ENCODE results near the gene UIMC1. TPM values are rescaled to one million over a fixed set of nuclear protein-coding genes. Genes with fewer than 3 reads are reported as not detected.

The UIMC1 gene
- total RNA-seq, 1 experiment from 2014 or later: 48.4 TPM

- in situ Hi-C loops (cut with HindIII; ENCODE audit: low sequenced_read_pairs): no loop called here
- no peak for DNase-seq (ENCODE audit: low spot score)
Measured at GRCh38 chr5:176890455-176891330, 115.9 kb downstream of the UIMC1 start.

GRCh38 chr5:176889321-176890280, 117.0 kb downstream of the UIMC1 start:
- in situ Hi-C loops (cut with HindIII; ENCODE audit: low sequenced_read_pairs): no loop called here
- no peak for DNase-seq (ENCODE audit: low spot score)

- DNase-seq (ENCODE audit: low spot score): no peak
- in situ Hi-C loops (cut with HindIII; ENCODE audit: low sequenced_read_pairs): no loop called here
Measured at GRCh38 chr5:176888865-176889165, 117.8 kb downstream of the UIMC1 start.

GRCh38 chr5:176888016-176888864, 118.3 kb downstream of the UIMC1 start:
- in situ Hi-C loops (cut with HindIII; ENCODE audit: low sequenced_read_pairs): no loop called here
- DNase-seq (ENCODE audit: low spot score): no peak

- in situ Hi-C loops (cut with HindIII; ENCODE audit: low sequenced_read_pairs): no loop called here
- DNase-seq (ENCODE audit: low spot score): no peak
Measured at GRCh38 chr5:176887252-176887849, 119.2 kb downstream of the UIMC1 start.

- DNase-seq (ENCODE audit: low spot score): no peak
- in situ Hi-C loops (cut with HindIII; ENCODE audit: low sequenced_read_pairs): no loop called here
Measured at GRCh38 chr5:176886336-176887251, 120.0 kb downstream of the UIMC1 start.

GRCh38 chr5:176884571-176884890, 122.0 kb downstream of the UIMC1 start:
- in situ Hi-C loops (cut with HindIII; ENCODE audit: low sequenced_read_pairs): no loop called here

GRCh38 chr5:176883700-176884570, 122.6 kb downstream of the UIMC1 start:
- in situ Hi-C loops (cut with HindIII; ENCODE audit: low sequenced_read_pairs): no loop called here
- DNase-seq (ENCODE audit: low spot score): no peak

More at GRCh38 chr5:176884571-176884890, 122.0 kb downstream of the UIMC1 start:
- DNase-seq (ENCODE audit: low spot score): no peak

- no peak for DNase-seq (ENCODE audit: low spot score)
- in situ Hi-C loops (cut with HindIII; ENCODE audit: low sequenced_read_pairs): no loop called here
Measured at GRCh38 chr5:176882567-176882903, 124.0 kb downstream of the UIMC1 start.

GRCh38 chr5:176881816-176882566, 124.6 kb downstream of the UIMC1 start:
- DNase-seq (ENCODE audit: low spot score): no peak
- in situ Hi-C loops (cut with HindIII; ENCODE audit: low sequenced_read_pairs): no loop called here

GRCh38 chr5:176881021-176881749, 125.4 kb downstream of the UIMC1 start:
- no peak for DNase-seq (ENCODE audit: low spot score)
- in situ Hi-C loops (cut with HindIII; ENCODE audit: low sequenced_read_pairs): no loop called here

- in situ Hi-C loops (cut with HindIII; ENCODE audit: low sequenced_read_pairs): no loop called here
- no peak for DNase-seq (ENCODE audit: low spot score)
Measured at GRCh38 chr5:176880366-176881020, 126.1 kb downstream of the UIMC1 start.

GRCh38 chr5:176879663-176880361, 126.8 kb downstream of the UIMC1 start:
- no peak for DNase-seq (ENCODE audit: low spot score)
- in situ Hi-C loops (cut with HindIII; ENCODE audit: low sequenced_read_pairs): no loop called here

- in situ Hi-C loops (cut with HindIII; ENCODE audit: low sequenced_read_pairs): no loop called here
- no peak for DNase-seq (ENCODE audit: low spot score)
Measured at GRCh38 chr5:176878906-176879662, 127.5 kb downstream of the UIMC1 start.

Data from G401 (cell line).